GM18526 (cell line): ENCODE measurements around the gene LRRC4C.

ENCODE experiments used
- POLR2A ChIP-seq: IDR thresholded peaks from 3 replicates; pipeline ENCODE4 v1.6.1; 2011; ENCODE audit not compliant: insufficient read length; ENCODE audit errors: extremely low read depth

The LRRC4C gene

DNA sequence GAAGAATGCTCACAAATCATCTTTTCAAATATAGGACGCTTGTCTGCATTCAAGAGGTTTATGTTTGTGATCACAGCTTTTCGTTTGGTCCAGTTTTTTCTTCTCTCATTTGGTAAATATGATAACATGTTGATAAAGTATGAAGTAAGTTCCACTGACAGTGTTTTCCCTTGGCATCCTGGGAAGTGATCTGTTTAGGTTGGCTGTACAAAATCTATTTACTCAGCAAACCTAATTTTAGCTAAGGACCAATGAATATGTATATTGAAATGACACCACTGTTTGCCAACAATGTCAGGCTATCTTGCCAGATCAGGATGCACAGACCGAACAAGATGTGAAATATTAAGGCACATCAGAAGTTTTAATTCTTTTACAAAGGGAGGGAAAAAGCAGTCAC, 1230.8 kb downstream of the LRRC4C start:
- TF ChIP-seq POLR2A = no peak

DNA sequence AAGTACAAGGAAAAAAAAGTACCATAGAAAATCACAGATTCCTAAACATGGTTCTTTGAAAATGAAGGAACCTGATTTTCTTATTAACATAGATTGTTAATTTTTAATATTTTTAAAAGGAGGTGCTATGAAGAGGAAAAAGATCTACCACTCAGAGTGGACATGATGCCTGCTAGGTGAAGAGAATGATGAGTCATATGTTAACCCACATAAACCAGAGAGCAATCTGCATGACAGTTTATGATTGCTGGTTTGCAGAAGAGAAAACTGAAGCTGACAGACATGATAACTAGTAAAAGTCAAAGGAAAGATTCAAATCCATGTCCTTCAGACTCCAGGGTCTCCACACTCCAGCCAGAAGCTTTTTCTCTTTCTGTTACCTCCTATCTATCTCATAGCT, 1231.7 kb downstream of the LRRC4C start:
- no peak for TF ChIP-seq POLR2A

DNA sequence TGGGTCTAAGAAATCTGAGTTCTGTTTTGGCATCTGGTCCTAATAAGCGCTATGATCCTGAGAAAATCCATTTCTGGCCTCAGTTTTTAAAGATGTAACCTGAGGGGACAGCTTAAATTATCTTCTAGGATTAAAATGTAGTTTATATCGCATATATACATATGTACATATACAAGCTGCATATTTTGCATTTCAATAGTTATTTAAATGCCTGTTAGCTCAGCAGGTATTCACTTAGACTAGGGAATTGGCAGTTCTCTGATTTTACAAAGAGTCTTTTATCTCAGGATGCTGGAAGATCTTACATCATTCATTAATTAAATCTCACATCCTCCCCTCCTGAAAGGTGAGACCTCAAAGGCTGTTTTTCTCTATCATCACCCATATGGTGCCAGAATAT, 1232.8 kb downstream of the LRRC4C start:
- no peak for TF ChIP-seq POLR2A

DNA sequence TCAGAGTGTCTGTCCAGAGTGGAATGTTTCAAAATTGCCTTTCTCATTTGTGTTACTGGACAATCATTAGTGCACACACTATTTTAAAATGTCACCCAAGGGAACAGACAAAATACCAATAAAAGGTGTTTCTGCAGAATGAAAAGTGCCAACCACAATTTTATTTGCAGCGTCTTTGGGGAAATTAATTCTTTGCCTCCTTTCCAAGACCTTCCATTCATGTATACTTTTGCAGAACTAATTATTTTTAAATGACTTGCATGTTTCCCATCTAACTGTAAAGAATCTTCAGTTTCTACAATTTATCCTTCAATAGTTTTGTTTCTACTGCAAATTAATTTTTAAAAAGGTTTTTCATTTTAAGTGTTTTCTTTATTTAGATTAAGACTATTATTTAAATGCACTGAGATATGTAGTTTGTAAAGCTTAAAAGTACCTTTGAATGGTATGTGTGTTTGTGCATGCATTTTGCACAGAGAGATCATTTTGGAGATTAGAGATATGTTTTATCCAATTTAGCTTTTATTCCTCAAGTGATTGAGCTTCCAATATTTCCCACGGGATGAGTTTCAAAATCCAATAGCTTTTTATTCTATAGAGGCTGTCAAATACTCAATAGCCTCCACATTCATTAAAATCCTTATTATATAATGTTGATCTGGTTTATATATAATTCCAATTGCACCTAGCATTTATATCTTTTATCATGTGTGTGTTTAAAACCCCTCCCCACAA, 1235.7 kb downstream of the LRRC4C start:
- no peak for TF ChIP-seq POLR2A

DNA sequence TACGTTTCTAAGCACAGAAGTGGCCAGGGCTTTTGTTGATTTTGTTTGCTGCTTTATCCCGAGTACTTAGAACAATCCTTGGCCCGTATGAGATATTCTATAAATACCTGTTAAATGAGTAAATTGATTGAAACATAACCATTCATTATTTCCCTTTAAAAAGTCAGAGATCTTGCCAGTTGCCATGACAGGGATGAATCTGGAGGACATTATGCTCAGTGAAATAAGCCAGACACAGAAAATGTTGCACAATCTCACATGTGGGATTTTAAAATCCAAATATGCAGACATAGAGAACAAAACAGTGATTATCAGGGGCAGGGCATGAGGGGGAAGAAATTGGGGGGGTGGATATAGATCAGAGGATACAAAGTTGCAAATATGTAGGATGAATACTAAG, 1240.1 kb downstream of the LRRC4C start:
- TF ChIP-seq POLR2A = no peak

DNA sequence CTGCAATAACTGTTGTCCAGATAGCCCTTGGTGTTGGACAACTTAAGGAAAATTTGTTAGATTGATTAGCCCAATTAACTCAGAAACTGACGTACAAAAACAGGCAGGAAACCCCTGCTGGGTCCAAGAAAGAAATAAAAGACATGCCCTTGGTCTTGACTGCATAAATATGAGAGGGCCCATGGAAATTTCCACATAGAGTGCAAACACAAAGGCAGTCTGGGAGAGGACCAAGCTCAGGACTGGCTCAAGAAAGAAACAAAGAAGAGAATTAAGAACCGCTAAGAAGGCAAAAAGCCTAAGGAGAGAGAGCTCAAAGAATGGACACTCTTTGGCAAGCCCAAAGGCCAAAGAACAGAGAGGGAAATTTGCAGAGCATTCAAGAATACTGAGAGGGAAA, 1243.9 kb downstream of the LRRC4C start:
- TF ChIP-seq POLR2A = no peak

DNA sequence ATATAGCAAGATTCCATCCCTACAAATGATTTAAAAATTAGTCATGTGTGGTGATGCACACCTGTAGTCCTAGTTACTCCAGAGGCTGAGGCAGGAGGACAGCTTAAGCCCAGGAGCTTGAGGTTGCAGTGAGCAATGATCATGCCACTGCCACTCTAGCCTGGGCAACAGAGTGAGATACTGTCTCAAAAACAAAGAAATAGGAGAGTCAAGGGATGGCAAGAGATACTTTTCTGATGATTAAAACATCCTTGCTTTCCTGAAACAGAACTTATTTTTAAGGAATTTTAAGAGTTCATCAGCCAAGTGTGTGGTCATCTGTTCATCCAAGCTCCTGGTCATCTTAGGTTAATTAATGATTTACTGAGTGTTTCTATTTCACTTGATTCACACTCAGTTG, 1252.0 kb downstream of the LRRC4C start:
- TF ChIP-seq POLR2A = no peak

DNA sequence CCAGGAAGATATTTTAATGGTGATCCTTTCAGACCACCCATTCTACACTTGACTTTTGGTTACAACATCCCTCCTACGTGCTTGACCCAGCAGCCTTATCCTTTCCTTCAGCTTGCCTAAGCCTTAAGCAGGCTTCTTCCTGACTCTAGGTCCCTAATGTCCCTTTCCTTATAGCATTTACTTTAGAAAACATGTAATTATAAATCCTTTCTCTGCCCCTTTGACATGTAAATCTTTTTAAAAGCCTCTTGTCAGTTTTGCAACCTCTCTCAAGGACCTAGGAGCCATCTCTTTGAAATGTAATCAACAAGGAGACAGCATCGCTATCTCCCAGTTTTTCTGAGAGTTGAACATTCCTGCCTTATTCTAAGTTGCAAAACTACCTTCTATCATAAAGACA, 1255.2 kb downstream of the LRRC4C start:
- no peak for TF ChIP-seq POLR2A

DNA sequence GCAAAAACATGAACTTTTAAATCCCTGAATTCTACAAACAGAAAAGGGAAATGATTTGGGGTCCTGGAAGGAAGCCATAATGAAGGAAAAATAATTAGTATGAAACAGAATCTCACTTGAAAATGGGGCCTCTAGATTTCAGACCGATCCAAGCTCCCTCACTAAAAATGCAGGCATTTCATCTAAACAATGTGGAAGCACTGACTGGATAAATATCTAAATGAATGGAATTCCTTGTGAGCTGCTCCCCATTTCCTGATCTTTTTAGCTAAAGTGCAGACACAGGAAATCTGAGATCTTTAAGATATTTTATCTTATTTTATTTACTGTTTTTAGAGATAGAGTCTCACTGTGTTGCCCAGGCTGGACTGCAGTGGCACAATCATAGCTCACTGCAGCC, 1255.8 kb downstream of the LRRC4C start:
- TF ChIP-seq POLR2A = no peak

DNA sequence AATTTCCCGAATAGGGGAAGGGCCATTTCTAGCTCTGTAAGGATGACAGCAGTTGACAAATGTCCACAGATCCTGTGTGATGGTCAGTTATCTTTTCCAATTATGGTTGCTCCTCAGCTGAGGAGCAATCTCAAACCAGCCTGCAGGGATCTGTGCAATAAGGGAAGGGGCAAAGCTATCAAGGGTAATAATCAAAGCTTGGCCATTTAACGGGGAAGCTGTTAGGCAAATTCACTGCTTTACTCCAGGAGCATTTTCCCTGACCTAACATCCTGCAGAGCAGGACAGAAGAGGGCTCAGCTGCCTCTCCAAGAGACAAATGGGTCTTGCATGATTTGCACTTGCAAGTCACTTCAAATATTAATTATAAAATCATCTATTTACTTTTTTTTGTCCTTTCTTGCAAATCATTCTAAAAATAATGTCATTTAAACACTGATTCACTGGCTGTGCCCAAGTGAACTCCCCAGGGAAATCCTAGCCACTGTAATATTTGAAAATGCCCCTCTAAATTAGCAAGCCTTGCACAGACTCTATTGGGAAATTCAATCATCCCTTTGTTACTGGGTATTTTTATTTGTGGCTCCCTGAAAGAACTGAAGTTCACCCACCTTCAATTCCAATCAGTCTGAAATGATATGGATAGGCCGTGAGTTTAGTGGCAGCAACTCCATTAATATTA, 1256.7 kb downstream of the LRRC4C start:
- no peak for TF ChIP-seq POLR2A

DNA sequence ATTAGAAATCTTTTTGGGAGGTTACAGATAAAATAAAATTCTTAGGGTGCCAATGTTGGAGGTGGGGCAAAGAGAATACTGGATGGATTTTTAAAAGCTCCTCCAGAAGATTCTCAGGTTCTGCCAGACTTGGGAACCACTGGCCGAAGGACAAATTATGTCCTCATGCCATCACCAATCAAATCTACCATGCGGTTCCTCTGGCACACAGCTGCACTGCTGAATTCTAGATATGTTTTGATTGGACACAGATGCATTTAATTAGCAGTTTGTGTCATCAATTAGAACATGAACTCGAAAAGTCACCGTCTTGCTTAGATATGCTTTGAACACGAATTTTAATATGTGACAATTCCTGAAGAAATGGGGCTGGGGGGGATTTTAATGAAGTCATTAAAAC, 1269.2 kb downstream of the LRRC4C start:
- no peak for TF ChIP-seq POLR2A

DNA sequence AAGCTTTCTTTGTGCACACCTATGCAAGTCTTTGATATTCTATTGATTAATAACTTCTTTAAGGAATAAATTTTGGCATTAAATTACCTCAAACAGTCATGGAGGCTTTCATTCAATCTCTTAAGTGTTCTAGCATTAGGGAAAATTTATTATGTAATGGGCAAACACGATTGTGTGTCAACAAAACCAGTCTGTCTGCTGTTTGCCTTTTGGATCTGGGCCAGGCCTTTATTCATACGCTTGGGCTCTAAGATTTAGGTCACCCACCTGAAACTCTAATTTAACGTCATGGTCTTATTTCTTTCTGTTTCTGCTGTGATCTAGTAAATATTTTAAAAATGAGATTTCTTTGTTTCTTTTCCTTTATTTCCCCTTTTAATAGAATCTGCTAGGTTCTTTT, 1270.6 kb downstream of the LRRC4C start:
- TF ChIP-seq POLR2A = no peak

DNA sequence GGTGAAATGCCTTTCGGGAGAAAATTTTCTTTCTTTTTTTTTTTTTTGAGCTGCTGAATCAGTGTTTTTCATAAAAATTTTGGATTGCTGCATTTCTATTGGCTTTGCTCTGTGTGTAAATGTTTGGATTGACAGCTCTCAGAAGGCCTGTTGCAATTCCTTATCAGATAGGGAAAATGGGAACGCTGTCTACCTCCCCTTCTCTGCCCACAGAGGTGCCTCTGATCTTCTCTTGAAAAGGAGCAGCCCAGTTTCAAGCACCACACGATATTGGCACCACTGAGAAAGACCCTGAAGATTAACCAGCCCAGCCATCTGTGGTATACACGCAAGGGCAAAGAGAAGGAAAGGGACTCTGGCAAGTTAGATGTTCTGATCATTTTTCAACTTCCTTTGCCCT, 1272.2 kb downstream of the LRRC4C start:
- TF ChIP-seq POLR2A = no peak

DNA sequence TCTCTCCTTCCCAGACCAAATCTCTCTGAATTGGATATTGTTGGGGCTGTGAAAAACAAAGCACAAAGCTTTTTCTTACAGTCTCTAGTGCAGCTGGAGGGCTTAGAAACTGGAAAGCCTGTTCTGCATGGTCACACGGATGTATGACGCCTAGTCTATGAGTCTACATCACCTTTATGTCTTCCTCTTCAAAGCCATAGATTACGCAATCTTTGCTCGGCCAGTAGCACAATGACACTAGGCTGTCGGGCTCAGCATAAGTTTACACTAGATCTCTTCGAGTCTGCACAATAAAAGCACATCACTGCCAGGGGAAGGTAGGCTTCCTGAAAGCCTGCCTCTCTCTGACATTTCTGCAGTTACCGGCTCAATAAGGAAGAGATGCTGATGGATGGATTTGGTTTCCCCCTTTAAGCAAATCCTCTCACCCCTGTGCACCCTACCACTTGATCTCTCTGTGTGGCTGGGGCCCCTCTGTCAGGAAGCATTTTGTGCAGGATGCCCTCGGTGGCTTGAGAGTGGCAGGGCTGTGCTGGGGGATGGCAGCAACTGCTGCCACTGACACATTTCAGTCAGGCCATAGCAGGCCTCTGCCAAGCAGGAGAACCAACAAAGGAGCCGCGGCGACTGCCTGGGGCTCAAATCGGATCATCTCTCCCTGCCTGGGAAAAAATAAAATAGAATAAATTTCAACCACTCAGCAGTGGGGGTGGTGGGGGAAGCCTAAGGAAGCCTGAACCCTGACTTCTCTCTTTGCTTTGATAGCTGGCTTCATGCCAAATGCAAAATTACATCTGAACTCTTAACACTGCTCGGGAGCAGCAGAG, 1272.8 kb downstream of the LRRC4C start:
- TF ChIP-seq POLR2A = no peak

DNA sequence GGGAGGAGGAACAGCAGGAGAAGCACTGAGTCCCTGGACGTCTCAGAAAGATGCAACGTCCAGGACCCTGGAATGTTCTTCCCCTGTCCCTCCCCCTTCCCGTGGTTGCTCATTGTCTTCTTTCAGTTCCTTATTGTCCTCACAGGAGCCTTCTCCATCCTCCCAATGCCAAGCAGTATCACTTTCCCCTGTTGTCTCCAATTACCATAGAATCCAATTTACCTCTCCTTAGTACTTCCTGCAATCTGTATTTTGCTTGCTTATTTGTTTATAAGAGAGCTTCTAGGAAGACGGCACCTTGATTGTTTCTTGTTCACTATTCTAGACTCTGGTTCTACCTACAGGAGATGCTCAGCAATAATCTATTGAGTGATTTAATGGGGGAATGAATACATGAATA, 1273.7 kb downstream of the LRRC4C start:
- no peak for TF ChIP-seq POLR2A
